Neural progenitor cell (in vitro differentiated cells): Measurements from ENCODE around the gene DOCK10. TPM values are rescaled to one million over a fixed set of nuclear protein-coding genes. Genes with fewer than 3 reads are reported as not detected.

Source experiments
- DNase-seq: peaks from one replicate; pipeline ENCODE4 v3.0.0-alpha.2; 2016; ENCODE audit warnings: low spot score
- H2AFZ ChIP-seq: fragments of 200-600 bp; sonication (generic); replicated peaks from 2 replicates; pipeline ENCODE4 v1.6.1; 2016; ENCODE audit warnings: antibody characterized with exemption
- H3F3A ChIP-seq: fragments of 200-600 bp; sonication (generic); 2 replicates; pipeline ENCODE4 v1.6.1; 2016; ENCODE audit warnings: antibody characterized with exemption, low read depth
- H3K27ac ChIP-seq: fragments of 200-600 bp; sonication (generic); 2 replicates; pipeline ENCODE4 v1.5.1; 2016; ENCODE audit warnings: mild to moderate bottlenecking
- H3K27me3 ChIP-seq: fragments of 200-600 bp; sonication (generic); 2 replicates; pipeline ENCODE4 v1.6.1; 2016; ENCODE audit warnings: mild to moderate bottlenecking, moderate library complexity
- H3K36me3 ChIP-seq: fragments of 200-600 bp; sonication (generic); 2 replicates; pipeline ENCODE4 v1.5.1; 2016
- H3K4me1 ChIP-seq: fragments of 200-600 bp; sonication (generic); 2 replicates; pipeline ENCODE4 v1.6.1; 2016; ENCODE audit warnings: mixed run types
- H3K4me2 ChIP-seq: fragments of 200-600 bp; sonication (generic); 2 replicates; pipeline ENCODE4 v1.6.1; 2016
- H3K4me3 ChIP-seq: fragments of 200-600 bp; sonication (generic); 2 replicates; pipeline ENCODE4 v1.5.1; 2016
- H3K79me2 ChIP-seq: fragments of 200-600 bp; sonication (generic); 2 replicates; pipeline ENCODE4 v1.6.1; 2016; ENCODE audit warnings: low read depth
- H3K9ac ChIP-seq: fragments of 200-600 bp; sonication (generic); 2 replicates; pipeline ENCODE4 v1.6.1; 2016
- H3K9me3 ChIP-seq: fragments of 200-600 bp; sonication (generic); 2 replicates; pipeline ENCODE4 v1.5.1; 2016; ENCODE audit warnings: low read depth
- H4K20me1 ChIP-seq: fragments of 200-600 bp; sonication (generic); 2 replicates; pipeline ENCODE4 v1.6.1; 2016; ENCODE audit warnings: low read depth
- H3K27ac Mint-ChIP-seq: 3 replicates; pipeline ENCODE4 v1.8.0; 2021; ENCODE audit warnings: mixed read lengths
- H3K27me3 Mint-ChIP-seq: 2 replicates; pipeline ENCODE4 v1.8.0; 2022; ENCODE audit warnings: low read depth, mild to moderate bottlenecking, inconsistent platforms, moderate library complexity, mixed read lengths; ENCODE audit not compliant: insufficient read depth
- H3K36me3 Mint-ChIP-seq: 3 replicates; pipeline ENCODE4 v1.8.0; 2021; ENCODE audit warnings: mixed read lengths
- H3K4me1 Mint-ChIP-seq: 3 replicates; pipeline ENCODE4 v1.8.0; 2021; ENCODE audit warnings: mixed read lengths
- H3K4me3 Mint-ChIP-seq: 3 replicates; pipeline ENCODE4 v1.8.0; 2021; ENCODE audit warnings: mild to moderate bottlenecking, moderate library complexity, mixed read lengths
- H3K9me3 Mint-ChIP-seq: 3 replicates; pipeline ENCODE4 v1.8.0; 2020; ENCODE audit warnings: mixed read lengths
- CTCF ChIP-seq: fragments of 200-600 bp; sonication (generic); IDR thresholded peaks from 2 replicates; pipeline ENCODE4 v1.5.1; 2017; ENCODE audit warnings: antibody characterized with exemption, mild to moderate bottlenecking
- EZH2 ChIP-seq: fragments of 200-600 bp; sonication (generic); IDR thresholded peaks from 2 replicates; pipeline ENCODE4 v1.6.1; 2017; ENCODE audit warnings: antibody characterized with exemption, mild to moderate bottlenecking, moderate library complexity
- EZH2phosphoT487 ChIP-seq: fragments of 200-600 bp; sonication (generic); IDR thresholded peaks from 2 replicates; pipeline ENCODE4 v1.6.1; 2017; ENCODE audit warnings: antibody characterized with exemption
- total RNA-seq: library from RNA; depleted of rRNA; stranded (reverse); fragments of >200 nt; gene quantifications from 2 replicates; pipeline ENCODE4 v1.2.3, GENCODE V29; 2015; ENCODE audit warnings: low replicate concordance

Gene DOCK10
- total RNA-seq, 1 donor from 2014 or later = 1.1 TPM

GRCh38 chr2:224803930-224804329, 238.3 kb downstream of the DOCK10 start:
- no peak for TF ChIP-seq EZH2phosphoT487
- TF ChIP-seq CTCF = no peak
- no peak for TF ChIP-seq EZH2
- no peak for DNase-seq
- Histone ChIP-seq H4K20me1 (no peaks in the 10 kb centered on the region), H3K4me2 (no peak overlapping the region), H3K4me1 (no peaks in the 10 kb centered on the region), H3K27me3 (no peaks in the 10 kb centered on the region), H3K79me2 (no peaks in the 10 kb centered on the region), H3K36me3 (no peaks in the 10 kb centered on the region), H3K4me3 (no peak overlapping the region), H3K9ac (no peak overlapping the region), H3F3A (no peaks in the 10 kb centered on the region), H3K27ac (no peak overlapping the region), H2AFZ (no peak overlapping the region), H3K9me3 (no peaks in the 10 kb centered on the region)
- Mint-ChIP-seq H3K4me3 (no peak overlapping the region), H3K4me1 (peaks cover 15% of the 10 kb centered on the region), H3K9me3 (no peaks in the 10 kb centered on the region), H3K36me3 (peaks cover 5% of the 10 kb centered on the region), H3K27me3 (no peaks in the 10 kb centered on the region), H3K27ac (no peak overlapping the region)

- DNase-seq = no peak
Observed at GRCh38 chr2:224802407-224802806, 239.9 kb downstream of the DOCK10 start.

GRCh38 chr2:224801360-224801759, 240.9 kb downstream of the DOCK10 start:
- Histone ChIP-seq H3K27ac (no peak overlapping the region), H3K27me3 (no peaks in the 10 kb centered on the region), H4K20me1 (no peaks in the 10 kb centered on the region), H3K4me2 (no peak overlapping the region), H2AFZ (no peak overlapping the region), H3K79me2 (no peaks in the 10 kb centered on the region), H3K4me3 (no peak overlapping the region), H3K9me3 (no peaks in the 10 kb centered on the region), H3K9ac (no peak overlapping the region), H3K36me3 (no peaks in the 10 kb centered on the region), H3F3A (no peaks in the 10 kb centered on the region), H3K4me1 (no peaks in the 10 kb centered on the region)
- no peaks in the 10 kb centered on the region for H3K27me3 Mint-ChIP-seq
- no peak overlapping the region for H3K27ac Mint-ChIP-seq
- H3K4me1 Mint-ChIP-seq = peaks cover 15% of the 10 kb centered on the region
- no peak overlapping the region for H3K4me3 Mint-ChIP-seq
- peaks cover 5% of the 10 kb centered on the region for H3K36me3 Mint-ChIP-seq
- no peaks in the 10 kb centered on the region for H3K9me3 Mint-ChIP-seq
- TF ChIP-seq EZH2phosphoT487 = no peak
- no peak for TF ChIP-seq CTCF
- TF ChIP-seq EZH2 = no peak
- DNase-seq = no peak

More at GRCh38 chr2:224802407-224802806, 239.9 kb downstream of the DOCK10 start:
- Histone ChIP-seq H4K20me1 (no peaks in the 10 kb centered on the region), H3K4me1 (no peaks in the 10 kb centered on the region), H3K4me3 (no peak overlapping the region), H3F3A (no peaks in the 10 kb centered on the region), H3K27ac (no peak overlapping the region), H3K4me2 (no peak overlapping the region), H3K27me3 (no peaks in the 10 kb centered on the region), H3K9ac (no peak overlapping the region), H3K9me3 (no peaks in the 10 kb centered on the region), H3K36me3 (no peaks in the 10 kb centered on the region), H3K79me2 (no peaks in the 10 kb centered on the region), H2AFZ (no peak overlapping the region)
- Mint-ChIP-seq H3K27me3 (no peaks in the 10 kb centered on the region), H3K9me3 (no peaks in the 10 kb centered on the region), H3K4me3 (no peak overlapping the region), H3K4me1 (peaks cover 15% of the 10 kb centered on the region), H3K27ac (no peak overlapping the region), H3K36me3 (peaks cover 5% of the 10 kb centered on the region)
- TF ChIP-seq EZH2 (no peak), EZH2phosphoT487 (no peak), CTCF (no peak)
